Neural cell (in vitro differentiated cells): ENCODE results near the gene PTPRU. TPM values are rescaled to one million over a fixed set of nuclear protein-coding genes. Genes with fewer than 3 reads are reported as not detected.

ENCODE experiments used
- H2AFZ ChIP-seq: fragments of 200-600, 300-800 bp; sonication (generic), shearing (Covaris generic); 2 replicates; pipeline ENCODE4 v1.6.0; 2014; ENCODE audit warnings: low read depth, mild to moderate bottlenecking, antibody characterized with exemption, low read length, moderate library complexity
- H3F3A ChIP-seq: fragments of 200-600 bp; shearing (Covaris generic); 2 replicates; pipeline ENCODE4 v1.6.1; 2016; ENCODE audit warnings: mild to moderate bottlenecking, moderate library complexity, mixed read lengths, antibody characterized with exemption, low read length; ENCODE audit not compliant: insufficient read depth, poor library complexity, severe bottlenecking
- H3K27ac ChIP-seq: fragments of 200-600, 300-800 bp; sonication (generic), shearing (Covaris generic); 2 replicates; pipeline ENCODE4 v1.5.1; 2014; ENCODE audit warnings: mild to moderate bottlenecking, low read length, moderate library complexity
- H3K27me3 ChIP-seq: fragments of 300-800, 200-600 bp; sonication (generic), shearing (Covaris generic); 2 replicates; pipeline ENCODE4 v1.6.0; 2014; ENCODE audit warnings: mild to moderate bottlenecking, low read depth, low read length, moderate library complexity; ENCODE audit not compliant: insufficient read depth
- H3K36me3 ChIP-seq: fragments of 300-800, 200-600 bp; sonication (generic), shearing (Covaris generic); 2 replicates; pipeline ENCODE4 v1.5.1; 2014; ENCODE audit warnings: mild to moderate bottlenecking, antibody characterized with exemption, low read length, moderate library complexity; ENCODE audit not compliant: insufficient read depth
- H3K4me2 ChIP-seq: fragments of 300-800, 200-600 bp; sonication (generic), shearing (Covaris generic); 2 replicates; pipeline ENCODE4 v1.6.0; 2014; ENCODE audit warnings: mild to moderate bottlenecking, low read length
- H3K4me3 ChIP-seq: fragments of 300-800, 200-600 bp; sonication (generic), shearing (Covaris generic); 2 replicates; pipeline ENCODE4 v1.5.1; 2014; ENCODE audit warnings: mild to moderate bottlenecking, low read length, moderate library complexity
- H3K79me2 ChIP-seq: fragments of 200-600 bp; shearing (Covaris generic); replicated peaks from 2 replicates; pipeline ENCODE4 v1.6.0; 2014; ENCODE audit warnings: mild to moderate bottlenecking, low read length, moderate library complexity; ENCODE audit not compliant: insufficient read depth
- H3K9ac ChIP-seq: fragments of 300-800, 200-600 bp; sonication (generic), shearing (Covaris generic); 2 replicates; pipeline ENCODE4 v1.6.1; 2016; ENCODE audit warnings: mild to moderate bottlenecking, low read length, mixed read lengths
- H3K9me2 ChIP-seq: fragments of 200-600 bp; shearing (Covaris generic); 2 replicates; pipeline ENCODE4 v1.6.1; 2016; ENCODE audit warnings: mild to moderate bottlenecking, low read length, mixed read lengths; ENCODE audit not compliant: insufficient read depth
- H3K9me3 ChIP-seq: fragments of 200-600, 300-800 bp; sonication (generic), shearing (Covaris generic); 2 replicates; pipeline ENCODE4 v1.6.1; 2016; ENCODE audit warnings: mild to moderate bottlenecking, mixed run types, low read length, moderate library complexity, mixed read lengths
- H4K20me1 ChIP-seq: fragments of 200-600 bp; shearing (Covaris generic); 2 replicates; pipeline ENCODE4 v1.6.1; 2016; ENCODE audit warnings: mild to moderate bottlenecking, mixed run types; ENCODE audit not compliant: insufficient read depth
- EP300 ChIP-seq: fragments of 450-650 bp; conservative IDR thresholded peaks from 2 replicates; pipeline ENCODE4 v1.6.1; 2014; ENCODE audit warnings: antibody characterized with exemption, mild to moderate bottlenecking, moderate library complexity; ENCODE audit not compliant: poor library complexity, severe bottlenecking
- EZH2 ChIP-seq: fragments of 200-600, 300-800 bp; shearing (Covaris generic), sonication (generic); IDR thresholded peaks from 2 replicates; pipeline ENCODE4 v1.6.1; 2014; ENCODE audit warnings: antibody characterized with exemption, low read length, borderline replicate concordance, mild to moderate bottlenecking; ENCODE audit not compliant: insufficient read depth, poor library complexity, severe bottlenecking
- MXI1 ChIP-seq: fragments of 450-650 bp; conservative IDR thresholded peaks from 2 replicates; pipeline ENCODE4 v1.6.1; 2014; ENCODE audit warnings: antibody characterized with exemption, mild to moderate bottlenecking; ENCODE audit not compliant: poor library complexity, severe bottlenecking
- POLR2AphosphoS5 ChIP-seq: IDR thresholded peaks from 2 replicates; pipeline ENCODE4 v1.6.1; 2012
- RAD21 ChIP-seq: fragments of 450-650 bp; conservative IDR thresholded peaks from 2 replicates; pipeline ENCODE4 v1.6.1; 2014; ENCODE audit warnings: antibody characterized with exemption, mild to moderate bottlenecking, moderate library complexity
- SMC3 ChIP-seq: fragments of 450-650 bp; conservative IDR thresholded peaks from 2 replicates; pipeline ENCODE4 v1.6.1; 2014; ENCODE audit warnings: antibody characterized with exemption, mild to moderate bottlenecking, moderate library complexity; ENCODE audit not compliant: poor library complexity
- TAF1 ChIP-seq: IDR thresholded peaks from 2 replicates; pipeline ENCODE4 v1.6.1; 2012; ENCODE audit warnings: low read depth
- polyA plus RNA-seq: library from polyadenylated mRNA; depleted of rRNA; stranded (reverse); fragments of >200 nt; gene quantifications from 2 replicates; pipeline ENCODE4 v1.2.3, GENCODE V29; 2014
- TF ChIP-seq, protein P1 (sequence below): fragments of 450-650 bp; IDR thresholded peaks from 2 replicates; pipeline ENCODE4 v1.5.1; 2014; ENCODE audit warnings: antibody characterized with exemption, mild to moderate bottlenecking, moderate library complexity; ENCODE audit not compliant: poor library complexity, severe bottlenecking
- TF ChIP-seq, protein P2 (sequence below): IDR thresholded peaks from 2 replicates; pipeline ENCODE4 v1.6.1; 2012; ENCODE audit warnings: borderline replicate concordance

PTPRU gene
- polyA plus RNA-seq, 1 donor from 2014 or later = 5.0 TPM

DNA sequence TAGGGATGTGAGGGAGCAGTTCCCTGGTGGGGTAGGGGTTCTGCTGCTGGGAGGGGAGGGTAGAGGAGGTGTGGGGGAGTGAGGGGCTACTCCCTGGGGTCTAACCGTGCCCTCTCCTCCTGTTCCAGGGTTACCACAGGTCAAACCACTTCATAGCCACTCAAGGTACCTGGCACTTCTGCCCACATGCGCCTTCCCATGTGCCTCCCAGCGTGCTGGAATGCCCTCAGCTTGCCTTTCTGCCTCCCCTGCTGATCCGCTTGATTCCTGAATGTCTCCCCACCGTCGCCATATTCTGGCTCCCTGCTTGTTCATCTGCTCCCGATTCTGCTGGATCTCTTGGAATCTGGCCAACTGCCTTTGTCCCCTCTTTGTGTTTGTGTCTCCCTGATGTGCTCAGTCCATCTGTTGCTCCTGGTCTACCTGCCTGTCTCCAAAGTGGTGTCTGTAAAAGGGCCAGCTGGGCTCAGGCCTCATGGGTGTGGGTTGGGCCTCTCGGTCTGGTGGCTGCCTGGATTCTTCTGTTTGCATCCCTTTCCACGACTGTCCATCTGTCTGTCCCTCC is 74.4 kb downstream of the PTPRU start:
- H3K27me3 ChIP-seq = no peaks in the 10 kb centered on the region
- no peak overlapping the region for H3K9ac ChIP-seq
- no peaks in the 10 kb centered on the region for H4K20me1 ChIP-seq
- H3F3A ChIP-seq = no peaks in the 10 kb centered on the region
- H3K36me3 ChIP-seq = no peaks in the 10 kb centered on the region
- H3K79me2 ChIP-seq = no peaks in the 10 kb centered on the region
- no peaks in the 10 kb centered on the region for H3K9me3 ChIP-seq
- no peak overlapping the region for H2AFZ ChIP-seq
- H3K9me2 ChIP-seq = no peaks in the 10 kb centered on the region
- H3K27ac ChIP-seq = no peak overlapping the region
- no peak overlapping the region for H3K4me2 ChIP-seq
- TF ChIP-seq TAF1 (no peak), POLR2AphosphoS5 (no peak), RAD21 (no peak), EP300 (no peak), MXI1 (no peak), SMC3 (no peak), EZH2 (no peak)
- TF ChIP-seq, protein P1, sequence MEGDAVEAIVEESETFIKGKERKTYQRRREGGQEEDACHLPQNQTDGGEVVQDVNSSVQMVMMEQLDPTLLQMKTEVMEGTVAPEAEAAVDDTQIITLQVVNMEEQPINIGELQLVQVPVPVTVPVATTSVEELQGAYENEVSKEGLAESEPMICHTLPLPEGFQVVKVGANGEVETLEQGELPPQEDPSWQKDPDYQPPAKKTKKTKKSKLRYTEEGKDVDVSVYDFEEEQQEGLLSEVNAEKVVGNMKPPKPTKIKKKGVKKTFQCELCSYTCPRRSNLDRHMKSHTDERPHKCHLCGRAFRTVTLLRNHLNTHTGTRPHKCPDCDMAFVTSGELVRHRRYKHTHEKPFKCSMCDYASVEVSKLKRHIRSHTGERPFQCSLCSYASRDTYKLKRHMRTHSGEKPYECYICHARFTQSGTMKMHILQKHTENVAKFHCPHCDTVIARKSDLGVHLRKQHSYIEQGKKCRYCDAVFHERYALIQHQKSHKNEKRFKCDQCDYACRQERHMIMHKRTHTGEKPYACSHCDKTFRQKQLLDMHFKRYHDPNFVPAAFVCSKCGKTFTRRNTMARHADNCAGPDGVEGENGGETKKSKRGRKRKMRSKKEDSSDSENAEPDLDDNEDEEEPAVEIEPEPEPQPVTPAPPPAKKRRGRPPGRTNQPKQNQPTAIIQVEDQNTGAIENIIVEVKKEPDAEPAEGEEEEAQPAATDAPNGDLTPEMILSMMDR = no peak
- TF ChIP-seq, protein P2, sequence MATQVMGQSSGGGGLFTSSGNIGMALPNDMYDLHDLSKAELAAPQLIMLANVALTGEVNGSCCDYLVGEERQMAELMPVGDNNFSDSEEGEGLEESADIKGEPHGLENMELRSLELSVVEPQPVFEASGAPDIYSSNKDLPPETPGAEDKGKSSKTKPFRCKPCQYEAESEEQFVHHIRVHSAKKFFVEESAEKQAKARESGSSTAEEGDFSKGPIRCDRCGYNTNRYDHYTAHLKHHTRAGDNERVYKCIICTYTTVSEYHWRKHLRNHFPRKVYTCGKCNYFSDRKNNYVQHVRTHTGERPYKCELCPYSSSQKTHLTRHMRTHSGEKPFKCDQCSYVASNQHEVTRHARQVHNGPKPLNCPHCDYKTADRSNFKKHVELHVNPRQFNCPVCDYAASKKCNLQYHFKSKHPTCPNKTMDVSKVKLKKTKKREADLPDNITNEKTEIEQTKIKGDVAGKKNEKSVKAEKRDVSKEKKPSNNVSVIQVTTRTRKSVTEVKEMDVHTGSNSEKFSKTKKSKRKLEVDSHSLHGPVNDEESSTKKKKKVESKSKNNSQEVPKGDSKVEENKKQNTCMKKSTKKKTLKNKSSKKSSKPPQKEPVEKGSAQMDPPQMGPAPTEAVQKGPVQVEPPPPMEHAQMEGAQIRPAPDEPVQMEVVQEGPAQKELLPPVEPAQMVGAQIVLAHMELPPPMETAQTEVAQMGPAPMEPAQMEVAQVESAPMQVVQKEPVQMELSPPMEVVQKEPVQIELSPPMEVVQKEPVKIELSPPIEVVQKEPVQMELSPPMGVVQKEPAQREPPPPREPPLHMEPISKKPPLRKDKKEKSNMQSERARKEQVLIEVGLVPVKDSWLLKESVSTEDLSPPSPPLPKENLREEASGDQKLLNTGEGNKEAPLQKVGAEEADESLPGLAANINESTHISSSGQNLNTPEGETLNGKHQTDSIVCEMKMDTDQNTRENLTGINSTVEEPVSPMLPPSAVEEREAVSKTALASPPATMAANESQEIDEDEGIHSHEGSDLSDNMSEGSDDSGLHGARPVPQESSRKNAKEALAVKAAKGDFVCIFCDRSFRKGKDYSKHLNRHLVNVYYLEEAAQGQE = no peak
- H3K4me3 ChIP-seq = no peak overlapping the region

DNA sequence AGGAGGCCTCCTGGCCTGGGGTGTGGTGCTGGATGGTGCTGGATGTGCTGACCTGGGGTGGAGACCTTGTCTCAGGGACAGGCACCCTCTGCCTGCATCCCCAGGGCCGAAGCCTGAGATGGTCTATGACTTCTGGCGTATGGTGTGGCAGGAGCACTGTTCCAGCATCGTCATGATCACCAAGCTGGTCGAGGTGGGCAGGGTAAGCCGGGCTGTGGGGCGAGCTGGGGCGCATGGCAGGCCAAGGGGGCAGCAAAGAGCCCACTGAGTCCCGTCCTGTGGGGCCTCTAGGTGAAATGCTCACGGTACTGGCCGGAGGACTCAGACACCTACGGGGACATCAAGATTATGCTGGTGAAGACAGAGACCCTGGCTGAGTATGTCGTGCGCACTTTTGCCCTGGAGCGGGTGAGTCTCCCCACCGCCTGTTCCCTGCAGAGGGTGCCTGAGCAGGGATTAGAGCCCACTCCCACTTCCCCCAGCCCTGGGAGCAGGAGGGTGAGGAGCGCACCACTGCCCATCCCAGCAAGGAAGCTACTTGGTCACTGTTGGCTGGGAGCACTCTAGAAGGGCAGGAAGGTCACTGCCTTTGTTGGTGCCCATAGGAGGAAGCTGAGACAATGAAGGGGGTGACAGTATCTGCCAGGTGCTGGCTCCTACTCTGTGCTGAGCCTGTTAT is 75.2 kb downstream of the PTPRU start:
- Histone ChIP-seq H3K27me3 (no peaks in the 10 kb centered on the region), H3K4me3 (no peak overlapping the region), H3F3A (no peaks in the 10 kb centered on the region), H3K4me2 (no peak overlapping the region), H4K20me1 (no peaks in the 10 kb centered on the region), H3K79me2 (no peaks in the 10 kb centered on the region), H3K27ac (no peak overlapping the region), H3K9ac (no peak overlapping the region), H3K9me2 (no peaks in the 10 kb centered on the region), H3K36me3 (no peaks in the 10 kb centered on the region), H2AFZ (no peak overlapping the region), H3K9me3 (no peaks in the 10 kb centered on the region)
- TF ChIP-seq EZH2 (no peak), POLR2AphosphoS5 (no peak), SMC3 (no peak), EP300 (no peak), MXI1 (no peak), RAD21 (no peak), TAF1 (no peak)
- TF ChIP-seq, protein P2 = no peak
- TF ChIP-seq, protein P1 = no peak
